Measurements from ENCODE around the gene DDX5.
A peak's percentile ranks its signal among the peaks of the same experiment; 100 is the strongest.

DDX5 gene

DNA sequence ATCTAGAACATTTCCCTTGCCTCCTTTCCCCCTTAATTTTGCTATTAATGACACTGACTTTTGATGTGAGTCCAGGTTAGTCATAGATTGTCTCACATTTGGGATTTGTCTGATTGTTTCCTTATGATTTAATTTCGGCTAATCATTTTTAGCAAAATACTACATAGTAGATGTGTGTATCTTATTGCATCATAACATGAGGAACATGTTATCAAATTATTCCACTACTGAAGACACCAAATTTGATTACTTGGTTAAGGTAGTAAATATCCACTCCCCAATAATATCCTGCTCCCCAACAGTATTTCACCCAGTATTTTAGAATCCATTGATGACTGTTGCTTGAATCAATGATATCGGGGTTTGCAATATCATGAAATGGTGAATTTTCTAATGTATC is 12.0 kb downstream of the DDX5 start:
- DNase-seq (ENCODE audit: low read depth) = no peak

GRCh38 chr17:64492481-64493109 is 13.5 kb downstream of the DDX5 start:
- TF ChIP-seq, protein P1, sequence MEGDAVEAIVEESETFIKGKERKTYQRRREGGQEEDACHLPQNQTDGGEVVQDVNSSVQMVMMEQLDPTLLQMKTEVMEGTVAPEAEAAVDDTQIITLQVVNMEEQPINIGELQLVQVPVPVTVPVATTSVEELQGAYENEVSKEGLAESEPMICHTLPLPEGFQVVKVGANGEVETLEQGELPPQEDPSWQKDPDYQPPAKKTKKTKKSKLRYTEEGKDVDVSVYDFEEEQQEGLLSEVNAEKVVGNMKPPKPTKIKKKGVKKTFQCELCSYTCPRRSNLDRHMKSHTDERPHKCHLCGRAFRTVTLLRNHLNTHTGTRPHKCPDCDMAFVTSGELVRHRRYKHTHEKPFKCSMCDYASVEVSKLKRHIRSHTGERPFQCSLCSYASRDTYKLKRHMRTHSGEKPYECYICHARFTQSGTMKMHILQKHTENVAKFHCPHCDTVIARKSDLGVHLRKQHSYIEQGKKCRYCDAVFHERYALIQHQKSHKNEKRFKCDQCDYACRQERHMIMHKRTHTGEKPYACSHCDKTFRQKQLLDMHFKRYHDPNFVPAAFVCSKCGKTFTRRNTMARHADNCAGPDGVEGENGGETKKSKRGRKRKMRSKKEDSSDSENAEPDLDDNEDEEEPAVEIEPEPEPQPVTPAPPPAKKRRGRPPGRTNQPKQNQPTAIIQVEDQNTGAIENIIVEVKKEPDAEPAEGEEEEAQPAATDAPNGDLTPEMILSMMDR (conservative IDR thresholded peaks at IDR 0.05; ENCODE audit: low read depth, low read length) = peak; percentile 48
- no peak overlapping the region for H3K4me3 ChIP-seq (ENCODE audit: low read length)
- no peak for DNase-seq (ENCODE audit: low read depth)

More for the DNA sequence above, 12.0 kb downstream of the DDX5 start:
- TF ChIP-seq, protein P1 (conservative IDR thresholded peaks at IDR 0.05; ENCODE audit: low read depth, low read length) = no peak
- no peak overlapping the region for H3K4me3 ChIP-seq (ENCODE audit: low read length)

DNA sequence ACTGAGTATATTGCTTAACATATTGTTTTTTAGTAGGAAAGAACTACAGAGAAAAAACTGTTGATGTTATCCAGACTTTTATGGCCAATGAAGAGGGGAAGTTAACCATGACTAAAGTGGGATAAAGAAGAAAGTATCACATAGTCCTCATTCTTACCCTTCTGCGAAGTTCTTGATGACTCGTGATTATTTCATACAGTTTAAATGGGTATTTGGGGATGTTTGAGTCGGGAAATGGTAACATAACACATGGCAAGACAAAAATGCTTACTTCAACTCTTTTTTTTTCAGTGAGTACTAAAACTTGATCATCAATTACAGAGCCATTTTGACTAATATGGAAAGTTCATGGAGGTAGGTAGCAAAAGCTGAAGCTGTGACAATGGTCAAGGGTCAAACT is 14.1 kb downstream of the DDX5 start:
- no peak for DNase-seq (ENCODE audit: low read depth)

GRCh38 chr17:64491034-64491860 is 14.8 kb downstream of the DDX5 start:
- no peak overlapping the region for H3K4me3 ChIP-seq (ENCODE audit: low read length)
- no peak for DNase-seq (ENCODE audit: low read depth)
- TF ChIP-seq, protein P1 (conservative IDR thresholded peaks at IDR 0.05; ENCODE audit: low read depth, low read length) = peak; percentile 68

More for the DNA sequence above, 14.1 kb downstream of the DDX5 start:
- no peak overlapping the region for H3K4me3 ChIP-seq (ENCODE audit: low read length)
- TF ChIP-seq, protein P1 (conservative IDR thresholded peaks at IDR 0.05; ENCODE audit: low read depth, low read length) = no peak

- H3K4me3 ChIP-seq (ENCODE audit: low read length) = no peak overlapping the region
- TF ChIP-seq, protein P1 (conservative IDR thresholded peaks at IDR 0.05; ENCODE audit: low read depth, low read length) = no peak
- DNase-seq (ENCODE audit: low read depth) = no peak
These were observed 17.8 kb downstream of the DDX5 start for GRCh38 chr17:64488301-64488700.

DNA sequence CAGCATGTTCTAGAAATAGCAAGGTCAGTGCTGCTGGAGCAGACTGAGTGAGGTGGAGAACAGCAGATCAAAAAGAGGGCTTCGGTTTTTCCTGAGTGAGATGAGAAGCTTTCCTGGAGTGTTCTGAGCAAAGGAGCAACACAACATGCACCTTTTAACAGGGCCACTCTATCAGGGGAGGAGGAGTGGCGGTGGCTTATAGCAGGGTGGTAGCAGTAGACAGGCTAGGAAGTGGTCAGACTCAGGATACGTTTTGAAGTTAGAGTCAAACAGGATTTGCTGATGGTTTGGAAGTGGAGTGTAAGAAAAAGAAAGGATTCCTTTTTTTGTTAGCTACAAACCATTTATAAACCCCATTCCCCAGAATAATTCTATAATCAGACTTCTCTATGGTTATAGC is 21.7 kb downstream of the DDX5 start:
- TF ChIP-seq, protein P1 (conservative IDR thresholded peaks at IDR 0.05; ENCODE audit: low read depth, low read length) = no peak
- no peak for DNase-seq (ENCODE audit: low read depth)
- H3K4me3 ChIP-seq (ENCODE audit: low read length) = no peak overlapping the region

- no peak overlapping the region for H3K4me3 ChIP-seq (ENCODE audit: low read length)
- no peak for DNase-seq (ENCODE audit: low read depth)
- TF ChIP-seq, protein P1 (conservative IDR thresholded peaks at IDR 0.05; ENCODE audit: low read depth, low read length) = no peak
These were observed 25.1 kb downstream of the DDX5 start for GRCh38 chr17:64480951-64481350.
